Measurements from ENCODE around the gene SPON1.

The SPON1 gene

DNA sequence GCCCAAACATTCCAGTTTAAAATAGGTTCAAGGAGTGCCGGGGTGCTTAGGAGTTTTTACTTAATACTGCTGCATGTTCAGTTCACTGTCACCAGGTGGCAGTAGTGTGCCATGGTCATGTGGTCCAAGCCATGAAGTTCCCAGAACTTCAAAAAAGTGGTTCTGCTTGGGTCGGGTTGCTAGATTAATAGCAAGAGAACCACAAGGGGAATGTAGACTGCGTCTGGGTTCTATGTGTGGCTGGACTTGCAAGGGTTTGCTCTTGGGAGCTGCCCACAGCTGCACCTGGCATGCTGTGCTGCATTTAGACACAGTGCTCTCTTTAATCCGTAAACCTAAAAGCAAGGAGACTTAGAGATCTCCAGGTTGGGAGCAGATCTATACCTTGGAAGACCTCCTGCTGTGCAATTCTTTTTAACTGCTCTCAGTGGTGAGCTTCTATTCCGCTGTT lies 6.5 kb upstream of the SPON1 start:
- DNase-seq (ENCODE audit: low read depth): peak; percentile 78
- no peak overlapping the region for H3K4me3 ChIP-seq (ENCODE audit: control insufficient read depth, low read depth, low read length)
- TF ChIP-seq, protein P1, sequence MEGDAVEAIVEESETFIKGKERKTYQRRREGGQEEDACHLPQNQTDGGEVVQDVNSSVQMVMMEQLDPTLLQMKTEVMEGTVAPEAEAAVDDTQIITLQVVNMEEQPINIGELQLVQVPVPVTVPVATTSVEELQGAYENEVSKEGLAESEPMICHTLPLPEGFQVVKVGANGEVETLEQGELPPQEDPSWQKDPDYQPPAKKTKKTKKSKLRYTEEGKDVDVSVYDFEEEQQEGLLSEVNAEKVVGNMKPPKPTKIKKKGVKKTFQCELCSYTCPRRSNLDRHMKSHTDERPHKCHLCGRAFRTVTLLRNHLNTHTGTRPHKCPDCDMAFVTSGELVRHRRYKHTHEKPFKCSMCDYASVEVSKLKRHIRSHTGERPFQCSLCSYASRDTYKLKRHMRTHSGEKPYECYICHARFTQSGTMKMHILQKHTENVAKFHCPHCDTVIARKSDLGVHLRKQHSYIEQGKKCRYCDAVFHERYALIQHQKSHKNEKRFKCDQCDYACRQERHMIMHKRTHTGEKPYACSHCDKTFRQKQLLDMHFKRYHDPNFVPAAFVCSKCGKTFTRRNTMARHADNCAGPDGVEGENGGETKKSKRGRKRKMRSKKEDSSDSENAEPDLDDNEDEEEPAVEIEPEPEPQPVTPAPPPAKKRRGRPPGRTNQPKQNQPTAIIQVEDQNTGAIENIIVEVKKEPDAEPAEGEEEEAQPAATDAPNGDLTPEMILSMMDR (conservative IDR thresholded peaks at IDR 0.05; ENCODE audit: control insufficient read depth, insufficient read depth, low read depth, low read length): peak; percentile 93

DNA sequence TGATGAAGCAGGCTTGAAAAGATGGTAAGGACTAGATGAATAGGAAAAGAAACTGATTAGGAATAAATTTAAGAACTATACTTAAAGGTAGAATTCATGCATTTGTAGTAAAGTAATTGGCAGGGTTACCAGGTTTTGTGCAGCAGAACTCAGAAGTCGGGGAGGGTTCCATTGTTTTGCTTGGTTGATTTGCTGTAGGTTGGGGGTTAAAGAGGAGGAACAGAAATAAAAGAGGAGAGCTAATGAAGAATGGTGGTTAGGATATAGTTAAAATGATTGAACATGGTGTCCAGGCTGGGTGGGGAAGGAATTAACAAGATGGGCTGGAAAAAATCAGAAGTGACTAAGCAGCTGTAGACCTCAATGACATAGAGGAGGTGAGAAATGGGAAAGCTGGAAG lies 5.5 kb upstream of the SPON1 start:
- DNase-seq (ENCODE audit: low read depth): no peak
- TF ChIP-seq, protein P1 (conservative IDR thresholded peaks at IDR 0.05; ENCODE audit: control insufficient read depth, insufficient read depth, low read depth, low read length): no peak
- H3K4me3 ChIP-seq (ENCODE audit: control insufficient read depth, low read depth, low read length): no peak overlapping the region

- TF ChIP-seq, protein P1 (conservative IDR thresholded peaks at IDR 0.05; ENCODE audit: control insufficient read depth, insufficient read depth, low read depth, low read length): no peak
- H3K4me3 ChIP-seq (ENCODE audit: control insufficient read depth, low read depth, low read length): no peak overlapping the region
- no peak for DNase-seq (ENCODE audit: low read depth)
These were observed 3.7 kb upstream of the SPON1 start for GRCh38 chr11:13958641-13959400.

- no peak for DNase-seq (ENCODE audit: low read depth)
- TF ChIP-seq, protein P1 (conservative IDR thresholded peaks at IDR 0.05; ENCODE audit: control insufficient read depth, insufficient read depth, low read depth, low read length): no peak
- H3K4me3 ChIP-seq (ENCODE audit: control insufficient read depth, low read depth, low read length): no peak overlapping the region
These were observed 343 bp upstream of the SPON1 start for GRCh38 chr11:13962198-13962561.

GRCh38 chr11:13963169-13963948 lies 836 bp downstream of the SPON1 start:
- DNase-seq (ENCODE audit: low read depth): no peak
- no peak overlapping the region for H3K4me3 ChIP-seq (ENCODE audit: control insufficient read depth, low read depth, low read length)
- TF ChIP-seq, protein P1 (conservative IDR thresholded peaks at IDR 0.05; ENCODE audit: control insufficient read depth, insufficient read depth, low read depth, low read length): no peak

DNA sequence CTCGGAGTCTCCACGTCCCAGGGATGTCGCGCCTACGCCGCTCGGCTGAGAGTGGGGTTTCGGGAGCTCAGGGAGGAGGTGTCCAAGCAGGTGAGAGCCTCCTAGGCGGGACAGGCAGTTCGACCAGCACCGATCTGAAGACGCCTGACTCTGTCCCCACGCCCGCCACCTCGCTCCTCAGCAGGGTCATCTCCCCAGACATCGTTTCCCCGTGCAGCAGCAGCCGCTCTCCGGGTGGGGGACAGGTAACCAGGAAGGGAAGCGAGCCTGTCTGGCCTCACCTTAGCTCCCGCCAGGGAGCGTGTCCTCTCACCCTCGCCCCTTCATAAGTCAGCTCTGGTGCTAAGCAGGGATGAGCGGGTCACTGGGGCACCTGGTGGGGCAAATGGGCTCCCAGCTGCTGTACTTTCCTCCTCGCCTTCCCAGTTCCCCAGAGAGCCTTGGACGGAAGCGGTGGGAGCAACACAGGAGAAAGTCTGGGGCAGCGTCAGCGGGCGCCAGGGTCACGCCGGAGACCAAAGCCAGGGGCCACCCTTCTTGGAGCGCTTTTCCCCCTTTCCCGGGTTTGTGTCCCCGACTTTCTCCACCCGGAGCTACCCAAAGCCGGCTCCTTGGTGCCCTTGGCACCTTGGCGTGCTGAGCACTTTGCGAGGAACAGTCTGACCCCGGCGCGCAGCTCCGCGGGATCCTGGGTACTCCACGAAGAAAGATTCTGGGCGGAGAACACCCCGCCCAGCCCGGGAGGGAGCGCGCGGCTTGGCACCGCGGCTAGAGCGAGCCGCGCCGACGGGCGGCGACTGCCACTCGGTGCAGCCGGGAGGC lies 1.6 kb downstream of the SPON1 start:
- no peak for DNase-seq (ENCODE audit: low read depth)
- H3K4me3 ChIP-seq (ENCODE audit: control insufficient read depth, low read depth, low read length): no peak overlapping the region
- TF ChIP-seq, protein P1 (conservative IDR thresholded peaks at IDR 0.05; ENCODE audit: control insufficient read depth, insufficient read depth, low read depth, low read length): no peak
